SK-N-SH treated with all-trans-retinoic acid at 6 μM for 48 hours (cell line): ENCODE results near the gene AUH.

Experiments
- ARNTL ChIP-seq: fragments of 450-650 bp; formaldehyde crosslinking; IDR thresholded peaks from 2 replicates; pipeline ENCODE4 v1.5.0; 2020; ENCODE audit warnings: low read depth, mild to moderate bottlenecking, moderate library complexity, borderline replicate concordance
- BACH2 ChIP-seq: fragments of 250-450 bp; sonication (Bioruptor Pico); IDR thresholded peaks from 2 replicates; pipeline ENCODE4 v1.9.0; 2021; ENCODE audit warnings: mild to moderate bottlenecking, borderline replicate concordance
- CSRNP3 ChIP-seq: fragments of 250-450 bp; sonication (Bioruptor Pico); IDR thresholded peaks from 2 replicates; pipeline ENCODE4 v1.5.1; 2021; ENCODE audit warnings: mild to moderate bottlenecking, moderate library complexity
- ZFP3 ChIP-seq: fragments of 250-450 bp; sonication (Bioruptor Pico); IDR thresholded peaks from 2 replicates; pipeline ENCODE4 v1.5.0; 2020; ENCODE audit warnings: mild to moderate bottlenecking, moderate library complexity

GRCh38 chr9:91274949-91275492 lies 86.7 kb downstream of the AUH start:
- TF ChIP-seq BACH2 (CRISPR knock-in tag) (no peak), ARNTL (no peak), ZFP3 (no peak), CSRNP3 (no peak)
